Choroid plexus epithelial cell (primary cell): Measurements from ENCODE around the gene CADM1.
A peak's percentile ranks its signal among the peaks of the same experiment; 100 is the strongest.

Experiments used
- DNase-seq: peaks from one replicate; pipeline ENCODE4 v3.0.0-alpha.2; 2010; ENCODE audit warnings: low read depth
- H3K4me3 ChIP-seq: 2 replicates; pipeline ENCODE4 v1.5.1; 2011; ENCODE audit warnings: low read depth, mild to moderate bottlenecking, control low read depth, low read length, moderate library complexity
- TF ChIP-seq, protein P1 (sequence below): conservative IDR thresholded peaks from 2 replicates; pipeline ENCODE4 v1.5.1; 2011; ENCODE audit warnings: low read depth, mild to moderate bottlenecking, control low read depth, inconsistent platforms, low read length, moderate library complexity

Gene CADM1

DNA sequence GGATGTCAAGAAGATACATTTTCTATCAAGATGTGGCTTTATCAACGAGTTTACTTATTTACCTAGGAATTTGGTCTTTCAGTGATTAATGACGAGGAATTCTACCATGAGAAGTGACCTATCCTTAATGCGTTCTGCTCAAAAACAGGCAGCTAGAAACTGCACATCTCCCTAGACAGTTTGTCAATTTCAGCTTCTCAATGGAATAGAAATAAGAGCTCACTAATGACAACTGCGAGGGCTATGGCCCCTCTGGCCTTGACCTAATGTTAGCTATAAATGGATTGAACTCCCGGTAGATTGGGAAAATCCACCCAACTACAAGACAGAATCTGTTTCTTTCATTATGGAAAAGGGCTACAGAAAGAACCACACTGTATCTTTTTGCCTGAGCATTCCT is 223.4 kb downstream of the CADM1 start:
- TF ChIP-seq, protein P1, sequence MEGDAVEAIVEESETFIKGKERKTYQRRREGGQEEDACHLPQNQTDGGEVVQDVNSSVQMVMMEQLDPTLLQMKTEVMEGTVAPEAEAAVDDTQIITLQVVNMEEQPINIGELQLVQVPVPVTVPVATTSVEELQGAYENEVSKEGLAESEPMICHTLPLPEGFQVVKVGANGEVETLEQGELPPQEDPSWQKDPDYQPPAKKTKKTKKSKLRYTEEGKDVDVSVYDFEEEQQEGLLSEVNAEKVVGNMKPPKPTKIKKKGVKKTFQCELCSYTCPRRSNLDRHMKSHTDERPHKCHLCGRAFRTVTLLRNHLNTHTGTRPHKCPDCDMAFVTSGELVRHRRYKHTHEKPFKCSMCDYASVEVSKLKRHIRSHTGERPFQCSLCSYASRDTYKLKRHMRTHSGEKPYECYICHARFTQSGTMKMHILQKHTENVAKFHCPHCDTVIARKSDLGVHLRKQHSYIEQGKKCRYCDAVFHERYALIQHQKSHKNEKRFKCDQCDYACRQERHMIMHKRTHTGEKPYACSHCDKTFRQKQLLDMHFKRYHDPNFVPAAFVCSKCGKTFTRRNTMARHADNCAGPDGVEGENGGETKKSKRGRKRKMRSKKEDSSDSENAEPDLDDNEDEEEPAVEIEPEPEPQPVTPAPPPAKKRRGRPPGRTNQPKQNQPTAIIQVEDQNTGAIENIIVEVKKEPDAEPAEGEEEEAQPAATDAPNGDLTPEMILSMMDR, result no peak
- no peak overlapping the region for H3K4me3 ChIP-seq

DNA sequence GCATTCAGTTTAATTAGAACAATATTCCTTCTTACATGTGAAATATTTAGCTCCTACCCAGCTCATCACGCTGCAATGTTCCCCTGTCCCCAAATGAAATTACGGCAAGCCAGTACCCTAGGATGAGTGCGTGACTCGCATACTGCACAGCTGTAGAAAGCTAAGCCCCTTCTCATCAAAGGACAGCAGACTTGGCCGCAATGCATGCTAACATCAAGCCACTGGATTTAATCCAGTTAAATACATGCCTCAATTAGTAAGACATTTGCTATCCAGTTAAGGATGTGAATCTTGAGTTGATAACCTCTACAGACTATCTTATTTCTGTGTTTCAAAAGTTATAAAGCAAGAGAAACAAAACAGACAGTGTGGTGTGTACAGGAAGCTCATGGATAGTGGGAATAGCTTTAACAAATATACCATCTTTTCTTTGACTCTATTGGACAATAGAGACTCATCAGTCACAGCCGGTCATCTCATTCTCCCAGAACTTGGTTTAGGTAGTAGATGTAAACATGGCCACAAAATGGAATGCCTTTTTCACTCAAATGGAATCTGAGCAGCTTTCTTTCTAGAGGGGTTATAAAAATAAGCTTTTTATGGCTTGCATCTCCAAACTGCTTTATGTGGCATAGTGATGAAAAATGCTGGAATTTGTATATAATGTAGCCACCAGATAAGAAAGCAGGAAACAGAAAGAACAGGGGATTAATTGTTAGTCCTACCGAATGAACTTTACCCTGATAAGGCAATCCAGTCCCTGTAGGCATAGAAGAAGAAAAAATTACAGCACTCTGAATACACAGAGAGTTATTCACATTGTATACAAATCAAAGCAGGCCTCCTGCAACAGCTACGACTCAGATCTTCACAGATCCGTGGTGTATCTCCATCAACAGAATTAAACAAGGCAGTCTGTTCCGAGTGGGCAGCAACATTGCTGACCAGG is 224.1 kb downstream of the CADM1 start:
- DNase-seq, result peak; percentile 14

More for the DNA sequence above, 223.4 kb downstream of the CADM1 start:
- DNase-seq, result no peak

DNA sequence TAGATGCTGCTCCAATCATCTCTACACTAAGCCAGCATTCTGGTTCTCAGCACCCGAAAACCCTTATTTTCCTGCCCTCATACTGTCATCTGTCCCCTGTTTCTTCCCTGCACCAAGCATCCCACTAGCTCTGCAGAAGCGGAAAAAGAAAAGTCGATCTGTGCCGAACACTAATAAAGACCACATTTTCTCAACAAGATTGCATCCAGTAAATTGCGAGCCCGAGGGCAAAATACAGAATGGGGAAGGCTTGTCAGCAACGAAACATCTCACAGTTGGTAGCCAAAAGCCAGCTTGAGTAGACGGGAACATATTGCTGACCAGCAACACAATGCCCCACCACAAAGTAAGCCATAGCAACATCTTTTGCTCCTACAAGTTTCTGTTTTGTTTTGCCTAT is 227.4 kb downstream of the CADM1 start:
- TF ChIP-seq, protein P1, result no peak
- DNase-seq, result no peak
- H3K4me3 ChIP-seq, result no peak overlapping the region

More for the DNA sequence above, 224.1 kb downstream of the CADM1 start:
- no peak overlapping the region for H3K4me3 ChIP-seq
- TF ChIP-seq, protein P1, result no peak

DNA sequence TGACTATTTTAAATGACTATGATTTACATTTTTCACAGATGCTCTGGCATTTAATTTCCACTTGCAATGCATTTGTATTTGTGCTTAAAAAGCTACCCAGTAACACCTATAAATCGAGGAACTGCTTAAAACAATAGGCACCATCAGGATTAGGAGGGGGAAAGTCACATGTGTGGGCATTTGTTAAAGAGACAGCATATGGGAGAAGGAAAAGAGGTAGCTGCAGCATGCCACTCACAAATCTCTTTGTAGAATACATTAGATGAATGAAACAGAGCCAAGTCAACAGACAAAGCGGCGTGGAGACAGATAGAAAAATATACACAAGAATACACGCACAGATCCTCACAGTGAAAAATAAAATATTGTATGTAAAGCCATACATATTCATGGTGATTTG is 228.0 kb downstream of the CADM1 start:
- TF ChIP-seq, protein P1, result no peak
- no peak for DNase-seq
- no peak overlapping the region for H3K4me3 ChIP-seq

DNA sequence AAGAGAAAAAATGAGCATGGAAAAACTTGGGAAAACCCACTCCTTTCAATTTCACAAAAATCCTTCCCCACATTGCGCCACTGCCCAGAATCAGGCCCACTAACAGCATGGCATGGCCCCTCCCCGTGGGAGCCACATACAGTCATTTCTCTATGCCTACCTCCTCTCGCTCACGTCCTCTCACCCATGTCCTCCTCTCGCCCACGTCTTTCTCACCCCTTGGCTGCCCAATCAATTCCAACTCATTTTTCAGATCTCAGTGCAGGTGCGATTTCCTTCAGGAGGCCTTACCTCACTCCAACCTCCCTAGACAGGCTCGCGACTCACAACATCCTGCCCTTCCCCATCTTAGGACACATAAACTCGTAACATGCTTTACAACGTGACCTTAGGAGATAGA is 229.2 kb downstream of the CADM1 start:
- TF ChIP-seq, protein P1, result no peak
- no peak for DNase-seq
- no peak overlapping the region for H3K4me3 ChIP-seq

DNA sequence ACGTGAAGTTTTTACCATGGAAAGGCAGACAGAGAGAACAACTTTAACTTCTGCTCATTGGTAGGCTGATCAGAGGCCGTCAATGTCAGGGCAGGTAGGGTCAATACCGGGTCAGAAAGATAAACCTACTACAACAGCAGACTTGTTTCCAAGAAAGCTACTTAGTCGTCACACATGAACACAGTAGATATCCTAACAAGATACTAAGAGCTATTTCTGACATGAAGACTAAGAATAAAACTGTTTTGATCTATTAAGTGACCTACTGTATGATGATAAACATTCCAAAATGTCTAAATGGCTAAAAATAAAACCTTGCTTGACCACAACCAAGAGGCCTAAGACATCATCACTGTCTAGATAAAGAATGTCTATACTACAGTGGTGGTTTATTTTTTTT is 231.3 kb downstream of the CADM1 start:
- H3K4me3 ChIP-seq, result no peak overlapping the region

More for the DNA sequence above, 231.3 kb downstream of the CADM1 start:
- TF ChIP-seq, protein P1, result no peak
- DNase-seq, result no peak
